Activated T-cell treated with anti-CD3 and anti-CD28 coated beads, Interleukin-2, amount 50 U/mL, for 4 hours (primary cell): Measurements from ENCODE around the gene TSPO. TPM values are rescaled to one million over a fixed set of nuclear protein-coding genes. Genes with fewer than 3 reads are reported as not detected.

Experiments
- ATAC-seq, 2 donors: fragments of 200-7000 bp; cut with Tn5 transposase; one replicate each; pipeline ENCODE4 v1.10.0; 2021
- DNase-seq: peaks from one replicate; pipeline ENCODE4 v3.0.0-alpha.2; 2020
- H3K27me3 Mint-ChIP-seq: one replicate; pipeline ENCODE4 v1.8.0; 2021; ENCODE audit warnings: low read depth, mixed read lengths
- H3K36me3 Mint-ChIP-seq: one replicate; pipeline ENCODE4 v1.8.0; 2022; ENCODE audit warnings: mixed read lengths; ENCODE audit not compliant: insufficient read depth
- H3K4me1 Mint-ChIP-seq: one replicate; pipeline ENCODE4 v1.8.0; 2021; ENCODE audit warnings: low read depth, mixed read lengths
- H3K4me3 Mint-ChIP-seq: one replicate; pipeline ENCODE4 v1.8.0; 2021; ENCODE audit warnings: mild to moderate bottlenecking, moderate library complexity, mixed read lengths
- H3K9me3 Mint-ChIP-seq: one replicate; pipeline ENCODE4 v1.8.0; 2021; ENCODE audit warnings: mixed read lengths
- total RNA-seq, 3 donors: library from RNA; stranded (reverse); gene quantifications; one replicate each; pipeline ENCODE4 v1.2.1, GENCODE V29; 2021

The TSPO gene
- total RNA-seq, 3 donors from 2014 or later = 60.6 to 79.8 (median 63.5) TPM

DNA sequence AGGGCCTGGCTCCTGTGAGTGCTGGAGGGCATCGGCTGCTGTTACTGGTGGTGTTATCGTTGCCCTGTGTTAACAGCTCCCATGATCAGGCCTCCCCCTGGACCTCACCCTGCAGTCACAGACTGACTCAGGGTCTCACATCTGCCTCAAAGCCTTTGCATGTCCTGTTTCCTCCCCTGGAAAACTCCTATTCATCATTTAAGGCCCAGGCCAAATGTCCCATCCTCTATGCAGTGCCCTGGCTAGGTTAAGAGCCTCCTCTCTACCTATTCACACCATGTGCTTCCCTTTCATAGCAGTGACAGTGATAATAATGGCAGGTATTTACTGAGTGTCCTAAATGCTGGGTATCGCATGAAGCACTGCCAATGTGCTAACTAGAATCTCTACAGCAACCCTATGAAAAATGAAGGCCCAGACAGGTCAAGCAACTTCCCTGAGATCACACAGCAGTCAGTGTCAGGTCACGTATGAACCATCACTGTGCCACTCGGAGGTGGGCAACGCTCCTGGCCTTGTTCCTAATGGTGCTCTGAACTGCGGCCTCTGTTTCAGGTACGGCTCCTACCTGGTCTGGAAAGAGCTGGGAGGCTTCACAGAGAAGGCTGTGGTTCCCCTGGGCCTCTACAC, 9.3 kb downstream of the TSPO start:
- ATAC-seq = no peak
- no peaks in the 10 kb centered on the region for H3K27me3 Mint-ChIP-seq

DNA sequence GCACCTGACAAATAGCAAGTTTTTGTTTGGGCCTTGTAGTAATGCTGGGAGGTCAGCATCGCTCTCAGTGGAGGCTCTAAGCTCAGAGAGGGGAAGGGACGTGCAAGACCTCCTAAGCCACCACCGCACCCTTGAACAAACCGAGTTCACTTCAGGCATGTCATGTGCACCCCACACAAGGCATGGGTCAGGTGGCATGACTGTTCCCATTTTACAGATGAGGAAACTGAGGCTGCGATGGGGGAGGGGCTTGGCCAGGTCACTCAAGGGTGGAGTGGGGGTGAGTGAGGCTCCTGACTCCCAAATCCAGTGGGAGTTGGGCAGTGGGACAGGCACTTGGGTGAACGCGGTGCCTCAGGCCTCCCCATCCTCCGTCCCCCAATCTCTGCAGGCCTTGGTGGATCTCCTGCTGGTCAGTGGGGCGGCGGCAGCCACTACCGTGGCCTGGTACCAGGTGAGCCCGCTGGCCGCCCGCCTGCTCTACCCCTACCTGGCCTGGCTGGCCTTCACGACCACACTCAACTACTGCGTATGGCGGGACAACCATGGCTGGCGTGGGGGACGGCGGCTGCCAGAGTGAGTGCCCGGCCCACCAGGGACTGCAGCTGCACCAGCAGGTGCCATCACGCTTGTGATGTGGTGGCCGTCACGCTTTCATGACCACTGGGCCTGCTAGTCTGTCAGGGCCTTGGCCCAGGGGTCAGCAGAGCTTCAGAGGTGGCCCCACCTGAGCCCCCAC, 11.2 kb downstream of the TSPO start:
- Mint-ChIP-seq H3K36me3 (peaks cover 1% of the 10 kb centered on the region), H3K9me3 (no peaks in the 10 kb centered on the region), H3K4me3 (no peak overlapping the region), H3K4me1 (no peaks in the 10 kb centered on the region), H3K27me3 (no peaks in the 10 kb centered on the region)
- no peak for DNase-seq
- ATAC-seq = no peak

More for the DNA sequence above, 9.3 kb downstream of the TSPO start:
- Mint-ChIP-seq H3K4me1 (peaks cover 2% of the 10 kb centered on the region), H3K36me3 (peaks cover 1% of the 10 kb centered on the region), H3K4me3 (no peak overlapping the region), H3K9me3 (no peaks in the 10 kb centered on the region)
- no peak for DNase-seq

DNA sequence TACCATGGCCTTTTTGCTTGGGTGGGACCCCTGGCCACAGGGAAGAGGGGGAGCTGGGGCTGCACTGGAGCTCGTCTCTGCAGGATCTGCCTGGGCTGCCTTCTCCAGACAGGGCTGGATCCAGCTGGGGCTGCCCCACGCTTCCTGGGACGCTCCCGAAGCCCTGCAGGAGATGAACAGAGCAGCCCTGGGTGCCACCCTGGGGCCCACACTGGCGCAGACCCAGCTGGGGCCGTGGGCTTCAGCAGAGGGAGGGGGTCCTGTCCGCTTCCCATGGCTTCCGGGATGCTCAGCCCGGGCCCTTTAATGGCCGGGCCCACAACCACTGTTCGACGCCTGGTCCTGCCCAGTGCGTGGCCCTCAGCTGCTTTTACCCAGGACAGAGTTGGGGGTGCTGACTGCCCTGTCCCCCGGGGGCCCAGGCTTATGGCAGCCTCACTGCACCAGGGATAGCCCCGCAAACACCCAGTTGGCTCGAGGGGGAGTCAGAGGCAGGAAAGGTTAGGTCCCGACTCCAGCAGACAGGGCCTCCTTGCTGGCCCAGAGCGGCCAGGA, 12.0 kb downstream of the TSPO start:
- ATAC-seq = no peak
- peaks cover 4% of the 10 kb centered on the region for H3K36me3 Mint-ChIP-seq
- no peak overlapping the region for H3K4me3 Mint-ChIP-seq
- H3K9me3 Mint-ChIP-seq = no peaks in the 10 kb centered on the region
- DNase-seq = no peak
- no peaks in the 10 kb centered on the region for H3K27me3 Mint-ChIP-seq
- H3K4me1 Mint-ChIP-seq = no peaks in the 10 kb centered on the region

GRCh38 chr22:43164636-43165035, 13.3 kb downstream of the TSPO start:
- Mint-ChIP-seq H3K4me3 (no peak overlapping the region), H3K4me1 (no peaks in the 10 kb centered on the region), H3K9me3 (no peaks in the 10 kb centered on the region), H3K27me3 (no peaks in the 10 kb centered on the region), H3K36me3 (peaks cover 4% of the 10 kb centered on the region)
- ATAC-seq = no peak
- DNase-seq = no peak

DNA sequence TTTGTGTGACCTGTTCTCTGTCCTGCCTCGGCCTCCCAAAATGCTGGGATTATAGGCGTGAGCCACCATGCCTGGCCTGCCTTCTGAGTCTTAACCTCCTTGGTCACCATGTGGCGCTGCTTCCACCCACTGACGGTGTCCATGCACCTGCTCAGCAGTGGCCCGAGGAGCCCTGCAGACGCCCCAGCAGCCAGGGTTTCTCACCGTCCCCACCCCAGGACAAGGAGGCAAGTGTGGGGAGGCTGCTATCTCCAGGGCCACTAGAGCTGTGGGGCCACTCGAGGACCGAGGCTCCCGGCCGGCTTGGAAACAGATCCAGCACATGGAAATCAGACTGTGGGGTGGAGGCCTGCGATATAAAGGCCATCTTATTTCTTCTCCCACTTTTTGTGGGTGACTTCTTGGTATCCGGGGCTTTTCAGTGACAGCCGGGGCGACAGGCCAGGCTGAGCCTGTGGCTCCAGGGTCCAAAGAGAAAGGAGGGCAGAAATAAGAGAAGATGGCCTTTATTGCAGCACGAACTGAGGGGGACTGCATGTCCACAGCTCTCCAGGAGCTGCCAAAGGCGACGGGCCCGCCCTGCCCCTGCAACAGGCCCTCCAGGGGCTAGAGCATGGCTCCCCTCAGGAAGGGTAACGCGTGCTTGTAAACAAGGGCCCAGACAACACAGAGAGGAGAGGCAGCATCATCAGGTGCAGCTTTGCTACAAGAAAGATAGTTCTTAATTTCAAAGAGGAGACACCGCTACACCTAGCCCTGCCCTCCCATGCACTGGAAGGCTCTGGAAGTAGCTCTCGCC, 15.0 kb downstream of the TSPO start:
- H3K4me3 Mint-ChIP-seq = no peak overlapping the region
- H3K4me1 Mint-ChIP-seq = no peaks in the 10 kb centered on the region
- ATAC-seq (no peak), DNase-seq (no peak)
- no peaks in the 10 kb centered on the region for H3K27me3 Mint-ChIP-seq
- H3K36me3 Mint-ChIP-seq = peaks cover 8% of the 10 kb centered on the region
- H3K9me3 Mint-ChIP-seq = no peaks in the 10 kb centered on the region

GRCh38 chr22:43167001-43167589, 15.7 kb downstream of the TSPO start:
- Mint-ChIP-seq H3K27me3 (no peaks in the 10 kb centered on the region), H3K4me3 (no peak overlapping the region)

DNA sequence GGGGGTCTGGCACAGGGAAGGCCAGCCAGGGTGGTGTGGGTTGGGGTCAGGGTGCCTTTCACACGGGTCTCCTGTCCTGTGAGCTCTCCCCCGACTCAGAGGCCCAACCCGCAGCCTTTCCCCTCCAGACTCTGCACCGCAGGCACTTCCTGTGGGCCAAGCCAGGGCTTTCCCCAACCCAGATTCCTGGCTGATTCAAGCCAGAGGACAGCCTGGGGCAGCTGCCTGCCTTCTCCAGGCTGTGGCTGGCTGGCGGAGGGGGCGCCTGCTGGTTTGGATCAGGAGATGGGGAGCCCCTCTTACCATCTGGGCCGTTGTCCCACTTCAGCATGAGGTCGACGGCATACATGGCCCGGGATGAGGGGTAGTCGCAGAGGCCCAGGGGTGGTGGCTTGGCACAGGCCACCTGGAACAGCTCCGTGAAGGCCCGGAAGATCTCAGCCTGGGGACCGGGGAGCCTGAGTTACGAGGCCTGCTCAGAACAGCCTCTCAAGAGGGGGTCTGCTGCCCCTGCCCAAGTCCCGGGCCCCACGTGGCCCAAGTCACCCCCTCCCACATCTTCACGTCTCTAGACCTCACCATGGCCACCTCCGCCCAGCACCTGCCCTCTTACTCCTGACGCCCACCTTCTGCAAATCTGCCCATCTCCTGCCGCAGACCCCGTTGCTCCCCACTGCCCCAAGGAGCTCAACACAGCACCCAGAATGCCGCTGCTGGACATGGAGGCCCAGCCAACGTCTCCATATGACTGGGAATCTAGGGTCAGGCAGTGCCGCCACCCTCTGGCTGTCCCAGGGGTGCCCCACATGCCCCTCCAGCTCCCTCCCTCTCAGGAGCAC, 17.3 kb downstream of the TSPO start:
- Mint-ChIP-seq H3K9me3 (no peaks in the 10 kb centered on the region), H3K4me3 (no peak overlapping the region), H3K36me3 (peaks cover 10% of the 10 kb centered on the region), H3K4me1 (no peaks in the 10 kb centered on the region), H3K27me3 (no peaks in the 10 kb centered on the region)
- DNase-seq (no peak), ATAC-seq (no peak)

More at GRCh38 chr22:43167001-43167589, 15.7 kb downstream of the TSPO start:
- H3K9me3 Mint-ChIP-seq = no peaks in the 10 kb centered on the region
- H3K4me1 Mint-ChIP-seq = no peaks in the 10 kb centered on the region
- H3K36me3 Mint-ChIP-seq = peaks cover 8% of the 10 kb centered on the region
- ATAC-seq (no peak), DNase-seq (no peak)

- Mint-ChIP-seq H3K4me3 (no peak overlapping the region), H3K9me3 (no peaks in the 10 kb centered on the region), H3K4me1 (no peaks in the 10 kb centered on the region), H3K27me3 (no peaks in the 10 kb centered on the region), H3K36me3 (peaks cover 9% of the 10 kb centered on the region)
- no peak for ATAC-seq
- no peak for DNase-seq
Observed at GRCh38 chr22:43169310-43170130, 18.2 kb downstream of the TSPO start.

DNA sequence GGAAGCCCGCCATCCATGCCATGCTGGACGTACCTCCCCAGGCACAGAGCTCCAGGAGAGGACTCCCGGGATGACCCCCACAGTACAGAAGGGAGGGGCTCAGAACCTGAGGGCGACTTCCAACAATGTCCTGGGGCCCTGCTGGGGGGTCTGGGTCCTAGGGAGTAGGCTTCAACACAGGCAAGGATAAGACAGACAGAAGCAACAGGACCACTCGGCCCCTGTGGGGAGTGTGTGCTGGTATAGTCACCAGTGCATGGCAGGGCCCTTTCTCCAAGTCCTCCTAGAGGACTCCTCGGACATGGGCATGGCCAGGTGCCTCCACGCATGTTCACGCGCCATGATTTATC, 18.7 kb downstream of the TSPO start:
- Mint-ChIP-seq H3K36me3 (peaks cover 9% of the 10 kb centered on the region), H3K4me3 (no peak overlapping the region), H3K27me3 (no peaks in the 10 kb centered on the region), H3K9me3 (no peaks in the 10 kb centered on the region), H3K4me1 (no peaks in the 10 kb centered on the region)
- DNase-seq = no peak
- no peak for ATAC-seq

- Mint-ChIP-seq H3K4me1 (no peaks in the 10 kb centered on the region), H3K4me3 (no peak overlapping the region), H3K27me3 (no peaks in the 10 kb centered on the region), H3K36me3 (peaks cover 9% of the 10 kb centered on the region), H3K9me3 (no peaks in the 10 kb centered on the region)
- ATAC-seq = no peak
- no peak for DNase-seq
Observed at GRCh38 chr22:43171019-43171491, 19.7 kb downstream of the TSPO start.

GRCh38 chr22:43171607-43172006, 20.2 kb downstream of the TSPO start:
- ATAC-seq (no peak), DNase-seq (no peak)
- no peaks in the 10 kb centered on the region for H3K27me3 Mint-ChIP-seq
- no peaks in the 10 kb centered on the region for H3K9me3 Mint-ChIP-seq
- H3K36me3 Mint-ChIP-seq = peaks cover 9% of the 10 kb centered on the region
- no peak overlapping the region for H3K4me3 Mint-ChIP-seq
- H3K4me1 Mint-ChIP-seq = no peaks in the 10 kb centered on the region

DNA sequence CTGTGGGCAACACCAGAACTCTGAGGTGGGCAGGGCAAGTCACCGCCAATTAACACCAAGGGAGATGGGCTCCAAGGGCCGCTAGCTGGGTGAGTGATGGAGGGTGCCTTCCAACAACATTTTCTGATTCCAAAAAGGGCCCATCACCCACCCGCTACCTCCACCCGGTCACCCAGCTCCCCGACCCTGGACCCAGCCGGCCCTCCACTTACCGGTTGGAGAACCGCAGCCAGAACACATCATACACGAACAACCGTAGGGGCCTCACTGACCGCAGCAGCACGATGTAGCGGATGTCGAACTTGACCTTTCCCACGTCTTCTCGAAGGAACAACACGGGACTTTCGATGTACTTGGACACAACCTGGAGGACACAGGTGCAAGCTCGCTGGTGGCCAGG, 20.8 kb downstream of the TSPO start:
- Mint-ChIP-seq H3K36me3 (peaks cover 9% of the 10 kb centered on the region), H3K4me1 (no peaks in the 10 kb centered on the region), H3K4me3 (no peak overlapping the region), H3K9me3 (no peaks in the 10 kb centered on the region), H3K27me3 (no peaks in the 10 kb centered on the region)
- DNase-seq = no peak
- ATAC-seq = no peak

GRCh38 chr22:43173566-43173965, 22.2 kb downstream of the TSPO start:
- Mint-ChIP-seq H3K4me3 (no peak overlapping the region), H3K9me3 (no peaks in the 10 kb centered on the region), H3K27me3 (no peaks in the 10 kb centered on the region), H3K36me3 (peaks cover 8% of the 10 kb centered on the region), H3K4me1 (no peaks in the 10 kb centered on the region)
- DNase-seq (no peak), ATAC-seq (no peak)
